ENCODE measurements around the gene KCTD15.

The KCTD15 gene

GRCh38 chr19:33778089-33778791, 18.4 kb upstream of the KCTD15 start:
- TF ChIP-seq TOX (CRISPR knock-in tag; IDR thresholded peaks at IDR 0.05; ENCODE audit: borderline replicate concordance), result no peak
- no peak for TF ChIP-seq OSR1 (CRISPR knock-in tag; IDR thresholded peaks at IDR 0.05)
- TF ChIP-seq ZNF70 (CRISPR knock-in tag; IDR thresholded peaks at IDR 0.05), result no peak
- no peak for TF ChIP-seq ESRRG (CRISPR knock-in tag; IDR thresholded peaks at IDR 0.05)
- TF ChIP-seq ARNTL (CRISPR knock-in tag; IDR thresholded peaks at IDR 0.05; ENCODE audit: borderline replicate concordance, low read depth), result no peak
- peak; percentile 91 for ATAC-seq

- no peak for ATAC-seq
- TF ChIP-seq ZNF70 (CRISPR knock-in tag; IDR thresholded peaks at IDR 0.05) (no peak), ESRRG (CRISPR knock-in tag; IDR thresholded peaks at IDR 0.05) (no peak), POU6F1 (CRISPR knock-in tag; IDR thresholded peaks at IDR 0.05; ENCODE audit: borderline replicate concordance, low read depth) (no peak), GLIS3 (CRISPR knock-in tag; IDR thresholded peaks at IDR 0.05) (no peak), BACH2 (CRISPR knock-in tag; IDR thresholded peaks at IDR 0.05; ENCODE audit: borderline replicate concordance) (no peak), TOX (CRISPR knock-in tag; IDR thresholded peaks at IDR 0.05; ENCODE audit: borderline replicate concordance) (no peak), OSR1 (CRISPR knock-in tag; IDR thresholded peaks at IDR 0.05) (no peak), ZFP30 (CRISPR knock-in tag; IDR thresholded peaks at IDR 0.05) (no peak), CSDC2 (CRISPR knock-in tag; IDR thresholded peaks at IDR 0.05) (no peak)
These were observed 16.8 kb upstream of the KCTD15 start for GRCh38 chr19:33779849-33780248.

- no peak for ATAC-seq
- TF ChIP-seq ZFP3 (CRISPR knock-in tag; IDR thresholded peaks at IDR 0.05), result no peak
- TF ChIP-seq POU6F1 (CRISPR knock-in tag; IDR thresholded peaks at IDR 0.05; ENCODE audit: borderline replicate concordance, low read depth), result no peak
- no peak for TF ChIP-seq PATZ1 (CRISPR knock-in tag; IDR thresholded peaks at IDR 0.05; ENCODE audit: borderline replicate concordance)
- no peak for TF ChIP-seq SNAI2 (CRISPR knock-in tag; IDR thresholded peaks at IDR 0.05)
- no peak for TF ChIP-seq ZC3H10 (CRISPR knock-in tag; IDR thresholded peaks at IDR 0.05)
- no peak for TF ChIP-seq ESRRG (CRISPR knock-in tag; IDR thresholded peaks at IDR 0.05)
- no peak for TF ChIP-seq ZNF565 (CRISPR knock-in tag; conservative IDR thresholded peaks at IDR 0.05; ENCODE audit: low read depth)
These were observed 16.4 kb upstream of the KCTD15 start for GRCh38 chr19:33780251-33780650.

GRCh38 chr19:33780746-33781145, 15.9 kb upstream of the KCTD15 start:
- ATAC-seq, result no peak
- TF ChIP-seq ISL1 (CRISPR knock-in tag; IDR thresholded peaks at IDR 0.05), result no peak
- TF ChIP-seq ZC3H10 (CRISPR knock-in tag; IDR thresholded peaks at IDR 0.05), result no peak
- TF ChIP-seq CSDC2 (CRISPR knock-in tag; IDR thresholded peaks at IDR 0.05), result no peak
- no peak for TF ChIP-seq SNAI2 (CRISPR knock-in tag; IDR thresholded peaks at IDR 0.05)
- TF ChIP-seq PATZ1 (CRISPR knock-in tag; IDR thresholded peaks at IDR 0.05; ENCODE audit: borderline replicate concordance), result no peak
- TF ChIP-seq ZFP3 (CRISPR knock-in tag; IDR thresholded peaks at IDR 0.05), result no peak
- no peak for TF ChIP-seq ZFP30 (CRISPR knock-in tag; IDR thresholded peaks at IDR 0.05)
- TF ChIP-seq TOX (CRISPR knock-in tag; IDR thresholded peaks at IDR 0.05; ENCODE audit: borderline replicate concordance), result no peak
- TF ChIP-seq POU6F1 (CRISPR knock-in tag; IDR thresholded peaks at IDR 0.05; ENCODE audit: borderline replicate concordance, low read depth), result no peak
- no peak for TF ChIP-seq TCF4 (CRISPR knock-in tag; IDR thresholded peaks at IDR 0.05; ENCODE audit: borderline replicate concordance)
- TF ChIP-seq CSRNP3 (CRISPR knock-in tag; IDR thresholded peaks at IDR 0.05), result no peak
- no peak for TF ChIP-seq ZNF8 (CRISPR knock-in tag; IDR thresholded peaks at IDR 0.05)
- TF ChIP-seq CREB5 (CRISPR knock-in tag; IDR thresholded peaks at IDR 0.05; ENCODE audit: low read depth), result no peak
- no peak for TF ChIP-seq BACH2 (CRISPR knock-in tag; IDR thresholded peaks at IDR 0.05; ENCODE audit: borderline replicate concordance)
- no peak for TF ChIP-seq GLIS3 (CRISPR knock-in tag; IDR thresholded peaks at IDR 0.05)
- no peak for TF ChIP-seq ESRRG (CRISPR knock-in tag; IDR thresholded peaks at IDR 0.05)
- TF ChIP-seq PPARA (CRISPR knock-in tag; IDR thresholded peaks at IDR 0.05; ENCODE audit: borderline replicate concordance), result no peak
- TF ChIP-seq ARNTL (CRISPR knock-in tag; IDR thresholded peaks at IDR 0.05; ENCODE audit: borderline replicate concordance, low read depth), result no peak
- TF ChIP-seq ZNF565 (CRISPR knock-in tag; conservative IDR thresholded peaks at IDR 0.05; ENCODE audit: low read depth), result no peak
